H1 (cell line): ENCODE data around the gene PKN1. TPM values are rescaled to one million over a fixed set of nuclear protein-coding genes. Genes with fewer than 3 reads are reported as not detected.

Experiments used
- CBX5 ChIP-seq: fragments of 300-800, 300-1000 bp; sonication (generic); IDR thresholded peaks from 2 replicates; pipeline ENCODE4 v1.7.1; 2016; ENCODE audit warnings: antibody characterized with exemption, low read length, low read depth
- EP300 ChIP-seq, 2 experiments: IDR thresholded peaks; 1 replicate in 1 of 2; 2 replicates in 1 of 2; pipeline ENCODE4 v1.6.1; 2011 to 2012; ENCODE audit warnings: low read depth in 2 of 2, low read length in 2 of 2, mild to moderate bottlenecking in 2 of 2, borderline replicate concordance in 1 of 2, inconsistent platforms in 1 of 2, moderate library complexity in 1 of 2
- SP1 ChIP-seq: IDR thresholded peaks from 2 replicates; pipeline ENCODE4 v1.6.1; 2011; ENCODE audit warnings: low read depth, low read length
- SP4 ChIP-seq: IDR thresholded peaks from 2 replicates; pipeline ENCODE4 v1.6.1; 2012; ENCODE audit warnings: low read length, inconsistent platforms
- polyA plus RNA-seq, 7 experiments: library from polyadenylated mRNA; depleted of rRNA in 3 of 7; stranded (reverse) in 5 of 7; unstranded in 2 of 7; fragments of >200 nt in 5 of 7; fragments of 200-250 nt in 2 of 7; gene quantifications; 1 replicate in 5 of 7; 2 replicates in 1 of 7; 4 replicates in 1 of 7; pipeline versions ENCODE4 v1.2.1 to v1.2.3, GENCODE V29; 2011 to 2013; ENCODE audit warnings: missing spikeins in 2 of 7, mixed read lengths in 2 of 7
- total RNA-seq: library from RNA; stranded (reverse); fragmentation: NEBNext Ultra II Directional; extraction: Animal tissue kit (Norgen Biotek cat#: 25700); gene quantifications from 2 replicates; pipeline ENCODE4 v1.2.1, GENCODE V29; 2021

PKN1 gene
- total and polyA plus RNA-seq, 2 of the 8 experiments (the other 6 are each of a cell fraction or from before 2014, with no cell fraction given) = 65.2 to 162 TPM

- no peak for TF ChIP-seq EP300 (IDR thresholded peaks at IDR 0.05; ENCODE audit: borderline replicate concordance in 1 of 2, low read depth in 2 of 2, low read length in 2 of 2)
- no peak for TF ChIP-seq CBX5
- TF ChIP-seq SP1 = no peak
- TF ChIP-seq SP4 = no peak
- TF ChIP-seq, all 59 proteins: peak for 0
Observed at GRCh38 chr19:14390548-14390947, 42.6 kb upstream of the PKN1 start (continued).
